ENCODE results near the gene SQSTM1.

Gene SQSTM1

GRCh38 chr5:179816796-179817469 is 3.8 kb upstream of the SQSTM1 start:
- no peak for TF ChIP-seq CTCF (IDR thresholded peaks at IDR 0.05; ENCODE audit: low read depth, low read length, missing control alignments)
- DNase-seq (ENCODE audit: low read depth): no peak
- H3K4me3 ChIP-seq (ENCODE audit: low read depth, low read length): no peak overlapping the region; the same call in 1 of the 2 replicates

- no peak for DNase-seq (ENCODE audit: low read depth)
- no peak overlapping the region for H3K4me3 ChIP-seq (ENCODE audit: low read depth, low read length)
- TF ChIP-seq CTCF (IDR thresholded peaks at IDR 0.05; ENCODE audit: low read depth, low read length, missing control alignments): no peak
Observed at GRCh38 chr5:179817470-179817840, 3.2 kb upstream of the SQSTM1 start.

- DNase-seq (ENCODE audit: low read depth): no peak
- no peak for TF ChIP-seq CTCF (IDR thresholded peaks at IDR 0.05; ENCODE audit: low read depth, low read length, missing control alignments)
- H3K4me3 ChIP-seq (ENCODE audit: low read depth, low read length): peak overlapping the region; percentile 58
Observed at GRCh38 chr5:179817890-179818745, 2.6 kb upstream of the SQSTM1 start.

- TF ChIP-seq CTCF (IDR thresholded peaks at IDR 0.05; ENCODE audit: low read depth, low read length, missing control alignments): no peak
- peak overlapping the region; percentile 58 for H3K4me3 ChIP-seq (ENCODE audit: low read depth, low read length)
- DNase-seq (ENCODE audit: low read depth): peak; percentile 82
Observed at GRCh38 chr5:179818746-179819295, 1.9 kb upstream of the SQSTM1 start.

GRCh38 chr5:179819296-179820126 is 1.2 kb upstream of the SQSTM1 start:
- no peak for DNase-seq (ENCODE audit: low read depth)
- H3K4me3 ChIP-seq (ENCODE audit: low read depth, low read length): peak overlapping the region; percentile 58
- TF ChIP-seq CTCF (IDR thresholded peaks at IDR 0.05; ENCODE audit: low read depth, low read length, missing control alignments): no peak

- TF ChIP-seq CTCF (IDR thresholded peaks at IDR 0.05; ENCODE audit: low read depth, low read length, missing control alignments): no peak
- DNase-seq (ENCODE audit: low read depth): no peak
- H3K4me3 ChIP-seq (ENCODE audit: low read depth, low read length): peak overlapping the region; percentile 86
Observed at GRCh38 chr5:179820127-179820482, 600 bp upstream of the SQSTM1 start.
